K562 (cell line): ENCODE data around the gene TP53I3. TPM values are rescaled to one million over a fixed set of nuclear protein-coding genes. Genes with fewer than 3 reads are reported as not detected.

Source experiments
- FOXJ3 ChIP-seq: sonication (generic); formaldehyde crosslinking; IDR thresholded peaks from 2 replicates; pipeline ENCODE4 v1.4.0; 2020; ENCODE audit warnings: mild to moderate bottlenecking, missing genetic modification reagents
- HSF4 ChIP-seq: fragments of 250-450 bp; sonication (Bioruptor Pico); IDR thresholded peaks from 2 replicates; pipeline ENCODE4 v2.1.2; 2022; ENCODE audit warnings: mild to moderate bottlenecking, moderate library complexity, borderline replicate concordance
- MYC ChIP-seq, 2 experiments: fragments of 250-450 bp in 1 of 2; sonication (Bioruptor Pico) in 1 of 2; IDR thresholded peaks; 2 replicates each; pipeline versions ENCODE4 v1.5.1 to v1.6.1; 2012 to 2021; ENCODE audit warnings: low read depth in 2 of 2, borderline replicate concordance in 1 of 2, improper control_type of control experiment in 1 of 2, low read length in 1 of 2, mild to moderate bottlenecking in 1 of 2, moderate library complexity in 1 of 2
- NCOA4 ChIP-seq: fragments of 450-650 bp; IDR thresholded peaks from 2 replicates; pipeline ENCODE4 v1.6.1; 2018; ENCODE audit warnings: mild to moderate bottlenecking; ENCODE audit not compliant: partially characterized antibody
- PTBP1 ChIP-seq: fragments of 200-400 bp; formaldehyde crosslinking; IDR thresholded peaks from 2 replicates; pipeline ENCODE4 v1.6.1; 2017; ENCODE audit warnings: low read depth, low read length
- RNF2 ChIP-seq: sonication (generic); IDR thresholded peaks from 2 replicates; pipeline ENCODE4 v1.6.1; 2016
- SETDB1 ChIP-seq: IDR thresholded peaks from one replicate; pipeline ENCODE4 v1.6.1; 2012; ENCODE audit warnings: low read length, control low read depth, inconsistent platforms
- TEAD4 ChIP-seq, 2 experiments: sonication (generic) in 1 of 2; formaldehyde crosslinking in 1 of 2; IDR thresholded peaks; 2 replicates each; pipeline versions ENCODE4 v1.6.1 to v1.8.0; 2012 to 2022; ENCODE audit warnings: borderline replicate concordance in 1 of 2, inconsistent platforms in 1 of 2, low read length in 1 of 2, mild to moderate bottlenecking in 1 of 2, missing genetic modification reagents in 1 of 2
- polyA plus RNA-seq, 8 experiments: library from polyadenylated mRNA; depleted of rRNA in 4 of 8; stranded (reverse) in 5 of 8; unstranded in 3 of 8; fragments of >200 nt; fragmentation: Nextera tagmentation in 2 of 8; fragmentation: Illumina TruSeq in 1 of 8; extraction: Ambion mirVana in 2 of 8; extraction: Trizol in 1 of 8; gene quantifications; 2 replicates each; pipeline versions ENCODE4 v1.2.1 to v1.2.3, GENCODE V29; 2011 to 2014; ENCODE audit warnings: inconsistent platforms in 1 of 8, missing spikeins in 1 of 8
- total RNA-seq, 7 experiments: library from RNA; depleted of rRNA in 6 of 7; stranded (reverse); fragments of >200 nt in 6 of 7; fragmentation: Illumina TruSeq in 2 of 7; extraction: Trizol in 2 of 7; gene quantifications; 2 replicates each; pipeline versions ENCODE4 v1.2.1 to v1.2.3, GENCODE V29; 2011 to 2021; ENCODE audit warnings: low replicate concordance in 1 of 7
- TF ChIP-seq, protein P1 (sequence below): IDR thresholded peaks from 2 replicates; pipeline ENCODE4 v1.6.1; 2012; ENCODE audit warnings: low read depth, low read length, improper control_type of control experiment, borderline replicate concordance
- TF ChIP-seq, protein P2 (sequence below): sonication (generic); formaldehyde crosslinking; IDR thresholded peaks from 2 replicates; pipeline ENCODE4 v1.8.0; 2022; ENCODE audit warnings: missing genetic modification reagents, mild to moderate bottlenecking, borderline replicate concordance
- TF ChIP-seq, protein P3 (sequence below): fragments of 200-800 bp; sonication (Bioruptor generic); IDR thresholded peaks from 2 replicates; pipeline ENCODE4 v1.6.1; 2016; ENCODE audit warnings: missing genetic modification characterization, missing compliant biosample characterization
- TF ChIP-seq, protein P4 (sequence below): fragments of 250-450 bp; sonication (Bioruptor Pico); IDR thresholded peaks from 2 replicates; pipeline ENCODE4 v1.4.0; 2020; ENCODE audit warnings: mild to moderate bottlenecking, moderate library complexity, borderline replicate concordance

Gene TP53I3
- total and polyA plus RNA-seq, 9 of the 15 experiments (the other 6 are each of a cell fraction or from before 2014, with no cell fraction given), result 0.65 to 9.5 (median 5.6) TPM

DNA sequence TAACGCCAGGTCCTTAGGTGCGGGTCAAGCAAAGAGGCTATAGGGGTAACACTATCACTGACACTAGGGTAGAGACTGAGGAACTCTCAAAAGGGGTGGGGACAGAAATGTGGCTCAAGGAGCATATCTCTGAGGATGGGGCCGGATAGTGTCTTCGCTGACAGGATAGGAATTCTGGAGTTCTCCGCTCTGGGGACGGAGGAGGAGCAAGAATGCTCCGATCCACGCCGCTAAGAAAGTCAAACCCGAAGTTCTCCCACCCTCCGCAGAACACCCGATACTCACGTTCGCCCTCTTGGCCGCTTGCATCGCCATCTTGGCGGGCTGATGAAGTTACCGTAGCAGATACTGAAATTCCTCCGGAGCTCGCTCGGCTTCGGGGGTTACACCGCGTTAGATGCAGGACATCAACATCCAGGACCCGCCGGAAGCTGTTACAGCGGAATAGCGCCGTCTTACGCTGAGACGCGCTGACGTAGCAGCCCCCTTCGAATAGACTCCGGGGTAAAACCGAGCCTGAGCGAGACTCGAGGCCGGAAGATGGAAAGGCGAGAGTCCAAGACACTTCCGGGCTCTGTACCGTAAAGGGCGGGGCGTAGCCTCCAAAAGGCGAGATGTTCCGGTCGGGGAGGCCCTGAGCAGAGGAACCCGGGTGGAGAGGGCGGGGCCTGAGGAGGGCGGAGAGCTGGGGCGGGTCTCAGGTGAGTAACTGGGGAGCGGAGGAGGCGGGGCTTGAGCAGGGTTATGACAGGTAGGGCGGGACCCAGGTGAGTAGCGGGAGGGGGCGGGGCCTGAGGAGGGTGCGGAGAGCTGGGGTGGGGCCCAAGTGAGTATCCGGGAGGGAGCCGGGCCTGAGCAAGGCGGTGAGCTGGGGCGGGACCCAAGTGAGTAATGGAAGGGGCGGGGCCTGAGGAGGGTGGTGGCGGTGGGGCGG lies 8.5 kb downstream of the TP53I3 start, which contains the start of gene SF3B6 (continued):
- TF ChIP-seq, protein P1, sequence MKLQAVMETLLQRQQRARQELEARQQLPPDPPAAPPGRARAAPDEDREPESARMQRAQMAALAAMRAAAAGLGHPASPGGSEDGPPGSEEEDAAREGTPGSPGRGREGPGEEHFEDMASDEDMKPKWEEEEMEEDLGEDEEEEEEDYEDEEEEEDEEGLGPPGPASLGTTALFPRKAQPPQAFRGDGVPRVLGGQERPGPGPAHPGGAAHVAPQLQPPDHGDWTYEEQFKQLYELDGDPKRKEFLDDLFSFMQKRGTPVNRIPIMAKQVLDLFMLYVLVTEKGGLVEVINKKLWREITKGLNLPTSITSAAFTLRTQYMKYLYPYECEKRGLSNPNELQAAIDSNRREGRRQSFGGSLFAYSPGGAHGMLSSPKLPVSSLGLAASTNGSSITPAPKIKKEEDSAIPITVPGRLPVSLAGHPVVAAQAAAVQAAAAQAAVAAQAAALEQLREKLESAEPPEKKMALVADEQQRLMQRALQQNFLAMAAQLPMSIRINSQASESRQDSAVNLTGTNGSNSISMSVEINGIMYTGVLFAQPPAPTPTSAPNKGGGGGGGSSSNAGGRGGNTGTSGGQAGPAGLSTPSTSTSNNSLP, result peak; percentile 41; the same call in 1 of the 2 replicates
- no peak for TF ChIP-seq FOXJ3 (CRISPR knock-in tag)
- TF ChIP-seq, protein P2, sequence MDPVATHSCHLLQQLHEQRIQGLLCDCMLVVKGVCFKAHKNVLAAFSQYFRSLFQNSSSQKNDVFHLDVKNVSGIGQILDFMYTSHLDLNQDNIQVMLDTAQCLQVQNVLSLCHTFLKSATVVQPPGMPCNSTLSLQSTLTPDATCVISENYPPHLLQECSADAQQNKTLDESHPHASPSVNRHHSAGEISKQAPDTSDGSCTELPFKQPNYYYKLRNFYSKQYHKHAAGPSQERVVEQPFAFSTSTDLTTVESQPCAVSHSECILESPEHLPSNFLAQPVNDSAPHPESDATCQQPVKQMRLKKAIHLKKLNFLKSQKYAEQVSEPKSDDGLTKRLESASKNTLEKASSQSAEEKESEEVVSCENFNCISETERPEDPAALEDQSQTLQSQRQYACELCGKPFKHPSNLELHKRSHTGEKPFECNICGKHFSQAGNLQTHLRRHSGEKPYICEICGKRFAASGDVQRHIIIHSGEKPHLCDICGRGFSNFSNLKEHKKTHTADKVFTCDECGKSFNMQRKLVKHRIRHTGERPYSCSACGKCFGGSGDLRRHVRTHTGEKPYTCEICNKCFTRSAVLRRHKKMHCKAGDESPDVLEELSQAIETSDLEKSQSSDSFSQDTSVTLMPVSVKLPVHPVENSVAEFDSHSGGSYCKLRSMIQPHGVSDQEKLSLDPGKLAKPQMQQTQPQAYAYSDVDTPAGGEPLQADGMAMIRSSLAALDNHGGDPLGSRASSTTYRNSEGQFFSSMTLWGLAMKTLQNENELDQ (CRISPR knock-in tag), result no peak
- TF ChIP-seq TEAD4 (IDR thresholded peaks at IDR 0.05; ENCODE audit: low read length), result peak; percentile 46; the same call in 1 of the 2 replicates
- TF ChIP-seq TEAD4 (CRISPR knock-in tag; IDR thresholded peaks at IDR 0.05; ENCODE audit: borderline replicate concordance), result no peak
- peak; percentile 85 for TF ChIP-seq MYC (IDR thresholded peaks at IDR 0.05; ENCODE audit: low read depth, low read length)
- peak; percentile 89 for TF ChIP-seq MYC (CRISPR knock-in tag; IDR thresholded peaks at IDR 0.05; ENCODE audit: borderline replicate concordance, low read depth)
- peak; percentile 80; the same call in 1 of the 2 replicates for TF ChIP-seq RNF2
- no peak for TF ChIP-seq PTBP1
- no peak for TF ChIP-seq SETDB1
- TF ChIP-seq, protein P3, sequence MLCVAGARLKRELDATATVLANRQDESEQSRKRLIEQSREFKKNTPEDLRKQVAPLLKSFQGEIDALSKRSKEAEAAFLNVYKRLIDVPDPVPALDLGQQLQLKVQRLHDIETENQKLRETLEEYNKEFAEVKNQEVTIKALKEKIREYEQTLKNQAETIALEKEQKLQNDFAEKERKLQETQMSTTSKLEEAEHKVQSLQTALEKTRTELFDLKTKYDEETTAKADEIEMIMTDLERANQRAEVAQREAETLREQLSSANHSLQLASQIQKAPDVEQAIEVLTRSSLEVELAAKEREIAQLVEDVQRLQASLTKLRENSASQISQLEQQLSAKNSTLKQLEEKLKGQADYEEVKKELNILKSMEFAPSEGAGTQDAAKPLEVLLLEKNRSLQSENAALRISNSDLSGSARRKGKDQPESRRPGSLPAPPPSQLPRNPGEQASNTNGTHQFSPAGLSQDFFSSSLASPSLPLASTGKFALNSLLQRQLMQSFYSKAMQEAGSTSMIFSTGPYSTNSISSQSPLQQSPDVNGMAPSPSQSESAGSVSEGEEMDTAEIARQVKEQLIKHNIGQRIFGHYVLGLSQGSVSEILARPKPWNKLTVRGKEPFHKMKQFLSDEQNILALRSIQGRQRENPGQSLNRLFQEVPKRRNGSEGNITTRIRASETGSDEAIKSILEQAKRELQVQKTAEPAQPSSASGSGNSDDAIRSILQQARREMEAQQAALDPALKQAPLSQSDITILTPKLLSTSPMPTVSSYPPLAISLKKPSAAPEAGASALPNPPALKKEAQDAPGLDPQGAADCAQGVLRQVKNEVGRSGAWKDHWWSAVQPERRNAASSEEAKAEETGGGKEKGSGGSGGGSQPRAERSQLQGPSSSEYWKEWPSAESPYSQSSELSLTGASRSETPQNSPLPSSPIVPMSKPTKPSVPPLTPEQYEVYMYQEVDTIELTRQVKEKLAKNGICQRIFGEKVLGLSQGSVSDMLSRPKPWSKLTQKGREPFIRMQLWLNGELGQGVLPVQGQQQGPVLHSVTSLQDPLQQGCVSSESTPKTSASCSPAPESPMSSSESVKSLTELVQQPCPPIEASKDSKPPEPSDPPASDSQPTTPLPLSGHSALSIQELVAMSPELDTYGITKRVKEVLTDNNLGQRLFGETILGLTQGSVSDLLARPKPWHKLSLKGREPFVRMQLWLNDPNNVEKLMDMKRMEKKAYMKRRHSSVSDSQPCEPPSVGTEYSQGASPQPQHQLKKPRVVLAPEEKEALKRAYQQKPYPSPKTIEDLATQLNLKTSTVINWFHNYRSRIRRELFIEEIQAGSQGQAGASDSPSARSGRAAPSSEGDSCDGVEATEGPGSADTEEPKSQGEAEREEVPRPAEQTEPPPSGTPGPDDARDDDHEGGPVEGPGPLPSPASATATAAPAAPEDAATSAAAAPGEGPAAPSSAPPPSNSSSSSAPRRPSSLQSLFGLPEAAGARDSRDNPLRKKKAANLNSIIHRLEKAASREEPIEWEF (CRISPR knock-in tag), result no peak
- TF ChIP-seq, protein P4, sequence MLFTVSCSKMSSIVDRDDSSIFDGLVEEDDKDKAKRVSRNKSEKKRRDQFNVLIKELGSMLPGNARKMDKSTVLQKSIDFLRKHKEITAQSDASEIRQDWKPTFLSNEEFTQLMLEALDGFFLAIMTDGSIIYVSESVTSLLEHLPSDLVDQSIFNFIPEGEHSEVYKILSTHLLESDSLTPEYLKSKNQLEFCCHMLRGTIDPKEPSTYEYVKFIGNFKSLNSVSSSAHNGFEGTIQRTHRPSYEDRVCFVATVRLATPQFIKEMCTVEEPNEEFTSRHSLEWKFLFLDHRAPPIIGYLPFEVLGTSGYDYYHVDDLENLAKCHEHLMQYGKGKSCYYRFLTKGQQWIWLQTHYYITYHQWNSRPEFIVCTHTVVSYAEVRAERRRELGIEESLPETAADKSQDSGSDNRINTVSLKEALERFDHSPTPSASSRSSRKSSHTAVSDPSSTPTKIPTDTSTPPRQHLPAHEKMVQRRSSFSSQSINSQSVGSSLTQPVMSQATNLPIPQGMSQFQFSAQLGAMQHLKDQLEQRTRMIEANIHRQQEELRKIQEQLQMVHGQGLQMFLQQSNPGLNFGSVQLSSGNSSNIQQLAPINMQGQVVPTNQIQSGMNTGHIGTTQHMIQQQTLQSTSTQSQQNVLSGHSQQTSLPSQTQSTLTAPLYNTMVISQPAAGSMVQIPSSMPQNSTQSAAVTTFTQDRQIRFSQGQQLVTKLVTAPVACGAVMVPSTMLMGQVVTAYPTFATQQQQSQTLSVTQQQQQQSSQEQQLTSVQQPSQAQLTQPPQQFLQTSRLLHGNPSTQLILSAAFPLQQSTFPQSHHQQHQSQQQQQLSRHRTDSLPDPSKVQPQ, result no peak
- no peak for TF ChIP-seq HSF4
- TF ChIP-seq NCOA4, result peak; percentile 32
